ENCODE results near the gene KIAA1671. TPM values are rescaled to one million over a fixed set of nuclear protein-coding genes. Genes with fewer than 3 reads are reported as not detected.
"Not testable (repeated sequence)": the region's sequence is repeated elsewhere in the genome, so short reads cannot be mapped to it uniquely, and the experiment has no call there.

KIAA1671 gene
- total RNA-seq, 2 donors from 2014 or later, result 82.5 to 94.3 TPM

- Histone ChIP-seq H3K36me3 (no peaks in the 10 kb centered on the region), H3K27ac (no peak overlapping the region), H3K9ac (ENCODE audit: low read depth in 2 of 2, low read length in 2 of 2) (no peak overlapping the region), H3K27me3 (no peaks in the 10 kb centered on the region), H3K4me1 (no peaks in the 10 kb centered on the region), H3K4me3 (no peak overlapping the region), H3K9me3 (no peaks in the 10 kb centered on the region)
- no peak for TF ChIP-seq CTCF (IDR thresholded peaks at IDR 0.05)
- no peak for DNase-seq
- intact Hi-C loops (cut with DNase I), result loop anchor here (10.0 kb wide), 1 partner anchor 132 kb away; no protein-coding TSS in a partner anchor
Observed at GRCh38 chr22:25203082-25203481, 250.6 kb downstream of the KIAA1671 start.

GRCh38 chr22:25204547-25204946, 252.0 kb downstream of the KIAA1671 start:
- not testable (repeated sequence) for H3K27me3 ChIP-seq; H3K4me1 ChIP-seq; H3K4me3 ChIP-seq; H3K9ac ChIP-seq (ENCODE audit: low read depth in 2 of 2, low read length in 2 of 2); H3K36me3 ChIP-seq; H3K27ac ChIP-seq; DNase-seq; H3K9me3 ChIP-seq
- intact Hi-C loops (cut with DNase I), result loop anchor here (10.0 kb wide), 1 partner anchor 130 kb away; no protein-coding TSS in a partner anchor

- Histone ChIP-seq H3K36me3 (no peaks in the 10 kb centered on the region), H3K9ac (ENCODE audit: low read depth in 2 of 2, low read length in 2 of 2) (no peak overlapping the region), H3K9me3 (no peaks in the 10 kb centered on the region), H3K27me3 (no peaks in the 10 kb centered on the region), H3K4me1 (no peaks in the 10 kb centered on the region), H3K27ac (no peak overlapping the region), H3K4me3 (no peak overlapping the region)
- no peak for TF ChIP-seq CTCF (IDR thresholded peaks at IDR 0.05)
- intact Hi-C loops (cut with DNase I), result loop anchor here (10.0 kb wide), 1 partner anchor 129 kb away; no protein-coding TSS in a partner anchor
- DNase-seq, result no peak
Observed at GRCh38 chr22:25205847-25206246, 253.3 kb downstream of the KIAA1671 start.

- no peak overlapping the region for H3K27ac ChIP-seq
- no peak for DNase-seq
- H3K4me1 ChIP-seq, result no peaks in the 10 kb centered on the region
- no peak overlapping the region for H3K4me3 ChIP-seq
- no peak for TF ChIP-seq CTCF (IDR thresholded peaks at IDR 0.05)
- H3K27me3 ChIP-seq, result no peaks in the 10 kb centered on the region
- intact Hi-C loops (cut with DNase I), result loop anchor here (10.0 kb wide), 1 partner anchor 128 kb away; no protein-coding TSS in a partner anchor
- H3K36me3 ChIP-seq, result no peaks in the 10 kb centered on the region
- H3K9ac ChIP-seq (ENCODE audit: low read depth in 2 of 2, low read length in 2 of 2), result no peak overlapping the region
- no peaks in the 10 kb centered on the region for H3K9me3 ChIP-seq
Observed at GRCh38 chr22:25206998-25207397, 254.5 kb downstream of the KIAA1671 start.

- H3K9ac ChIP-seq (ENCODE audit: low read depth in 2 of 2, low read length in 2 of 2), result no peak overlapping the region
- no peaks in the 10 kb centered on the region for H3K9me3 ChIP-seq
- no peak overlapping the region for H3K27ac ChIP-seq
- H3K4me3 ChIP-seq, result no peak overlapping the region
- no peak for TF ChIP-seq CTCF (IDR thresholded peaks at IDR 0.05)
- H3K4me1 ChIP-seq, result no peaks in the 10 kb centered on the region
- H3K36me3 ChIP-seq, result no peaks in the 10 kb centered on the region
- no peaks in the 10 kb centered on the region for H3K27me3 ChIP-seq
- no peak for DNase-seq
- intact Hi-C loops (cut with DNase I), result loop anchor here (10.0 kb wide), 1 partner anchor 127 kb away; no protein-coding TSS in a partner anchor
Observed at GRCh38 chr22:25207553-25208157, 255.1 kb downstream of the KIAA1671 start.

GRCh38 chr22:25208328-25208727, 255.8 kb downstream of the KIAA1671 start:
- TF ChIP-seq CTCF (IDR thresholded peaks at IDR 0.05), result no peak
- Histone ChIP-seq H3K9me3 (no peaks in the 10 kb centered on the region), H3K27me3 (no peaks in the 10 kb centered on the region), H3K4me3 (no peak overlapping the region), H3K27ac (no peak overlapping the region), H3K36me3 (no peaks in the 10 kb centered on the region), H3K9ac (ENCODE audit: low read depth in 2 of 2, low read length in 2 of 2) (no peak overlapping the region), H3K4me1 (no peaks in the 10 kb centered on the region)
- intact Hi-C loops (cut with DNase I), result loop anchor here (10.0 kb wide), 1 partner anchor 126 kb away; no protein-coding TSS in a partner anchor
- no peak for DNase-seq

Data from colonic mucosa (tissue), 4 donors.